PFSK-1 (cell line): Measurements from ENCODE around the gene CASP12.

ENCODE experiments used
- FOXP2 ChIP-seq: optimal IDR thresholded peaks from 2 replicates; pipeline ENCODE3; 2011; ENCODE audit warnings: borderline replicate concordance, control low read depth, inconsistent platforms; ENCODE audit not compliant: insufficient read depth; ENCODE audit errors: extremely low read length, extremely low read depth
- POLR2AphosphoS5 ChIP-seq: IDR thresholded peaks from 2 replicates; pipeline ENCODE4 v1.6.1; 2012; ENCODE audit warnings: low read depth, mild to moderate bottlenecking, control low read depth, low read length, moderate library complexity
- SIN3A ChIP-seq: IDR thresholded peaks from 2 replicates; pipeline ENCODE4 v1.6.1; 2012; ENCODE audit warnings: mild to moderate bottlenecking, low read length, moderate library complexity, borderline replicate concordance; ENCODE audit not compliant: insufficient read depth
- TAF1 ChIP-seq: IDR thresholded peaks from 2 replicates; pipeline ENCODE4 v1.6.1; 2012; ENCODE audit warnings: low read length, control low read depth, borderline replicate concordance; ENCODE audit not compliant: insufficient read depth
- TF ChIP-seq, protein P1 (sequence below), 2 experiments: IDR thresholded peaks; 2 replicates each; pipeline versions ENCODE4 v1.6.1 to v1.8.0; 2011 to 2012; ENCODE audit warnings: low read depth in 2 of 2, low read length in 2 of 2, control low read depth in 1 of 2, inconsistent platforms in 1 of 2, mild to moderate bottlenecking in 1 of 2, moderate library complexity in 1 of 2; ENCODE audit not compliant: insufficient read depth in 1 of 2

CASP12 gene

GRCh38 chr11:104858882-104859775 lies 39.1 kb downstream of the CASP12 start:
- TF ChIP-seq POLR2AphosphoS5, result no peak
- TF ChIP-seq, protein P1, sequence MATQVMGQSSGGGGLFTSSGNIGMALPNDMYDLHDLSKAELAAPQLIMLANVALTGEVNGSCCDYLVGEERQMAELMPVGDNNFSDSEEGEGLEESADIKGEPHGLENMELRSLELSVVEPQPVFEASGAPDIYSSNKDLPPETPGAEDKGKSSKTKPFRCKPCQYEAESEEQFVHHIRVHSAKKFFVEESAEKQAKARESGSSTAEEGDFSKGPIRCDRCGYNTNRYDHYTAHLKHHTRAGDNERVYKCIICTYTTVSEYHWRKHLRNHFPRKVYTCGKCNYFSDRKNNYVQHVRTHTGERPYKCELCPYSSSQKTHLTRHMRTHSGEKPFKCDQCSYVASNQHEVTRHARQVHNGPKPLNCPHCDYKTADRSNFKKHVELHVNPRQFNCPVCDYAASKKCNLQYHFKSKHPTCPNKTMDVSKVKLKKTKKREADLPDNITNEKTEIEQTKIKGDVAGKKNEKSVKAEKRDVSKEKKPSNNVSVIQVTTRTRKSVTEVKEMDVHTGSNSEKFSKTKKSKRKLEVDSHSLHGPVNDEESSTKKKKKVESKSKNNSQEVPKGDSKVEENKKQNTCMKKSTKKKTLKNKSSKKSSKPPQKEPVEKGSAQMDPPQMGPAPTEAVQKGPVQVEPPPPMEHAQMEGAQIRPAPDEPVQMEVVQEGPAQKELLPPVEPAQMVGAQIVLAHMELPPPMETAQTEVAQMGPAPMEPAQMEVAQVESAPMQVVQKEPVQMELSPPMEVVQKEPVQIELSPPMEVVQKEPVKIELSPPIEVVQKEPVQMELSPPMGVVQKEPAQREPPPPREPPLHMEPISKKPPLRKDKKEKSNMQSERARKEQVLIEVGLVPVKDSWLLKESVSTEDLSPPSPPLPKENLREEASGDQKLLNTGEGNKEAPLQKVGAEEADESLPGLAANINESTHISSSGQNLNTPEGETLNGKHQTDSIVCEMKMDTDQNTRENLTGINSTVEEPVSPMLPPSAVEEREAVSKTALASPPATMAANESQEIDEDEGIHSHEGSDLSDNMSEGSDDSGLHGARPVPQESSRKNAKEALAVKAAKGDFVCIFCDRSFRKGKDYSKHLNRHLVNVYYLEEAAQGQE (IDR thresholded peaks at IDR 0.05; ENCODE audit: insufficient read depth in 1 of 2, low read depth in 2 of 2, low read length in 2 of 2), result no peak
- no peak for TF ChIP-seq TAF1
- TF ChIP-seq SIN3A, result no peak
- no peak for TF ChIP-seq FOXP2

DNA sequence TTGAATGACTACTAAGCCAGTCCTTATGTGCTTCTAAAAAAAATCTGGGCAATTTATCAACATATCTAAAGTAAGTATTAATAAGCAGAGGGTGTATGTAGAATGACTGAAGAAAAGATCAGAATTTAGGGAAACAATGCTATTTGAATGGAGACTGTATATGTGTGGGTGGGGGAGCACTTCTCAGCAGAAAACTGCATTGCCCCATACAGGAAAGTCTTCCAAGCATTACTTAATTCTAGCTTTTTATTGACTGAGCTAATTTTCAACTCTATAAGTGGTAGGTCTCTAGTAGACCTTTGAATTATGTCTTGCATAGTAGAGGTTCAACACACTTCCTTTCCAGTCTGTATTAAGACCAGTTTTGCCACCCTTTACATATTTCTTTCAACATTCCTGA lies 41.7 kb downstream of the CASP12 start:
- no peak for TF ChIP-seq POLR2AphosphoS5
- TF ChIP-seq, protein P1 (IDR thresholded peaks at IDR 0.05; ENCODE audit: insufficient read depth in 1 of 2, low read depth in 2 of 2, low read length in 2 of 2), result no peak

- TF ChIP-seq FOXP2, result no peak
- no peak for TF ChIP-seq POLR2AphosphoS5
- no peak for TF ChIP-seq TAF1
- TF ChIP-seq SIN3A, result no peak
- TF ChIP-seq, protein P1 (IDR thresholded peaks at IDR 0.05; ENCODE audit: insufficient read depth in 1 of 2, low read depth in 2 of 2, low read length in 2 of 2), result no peak
Observed at GRCh38 chr11:104855965-104856364, 42.3 kb downstream of the CASP12 start.

DNA sequence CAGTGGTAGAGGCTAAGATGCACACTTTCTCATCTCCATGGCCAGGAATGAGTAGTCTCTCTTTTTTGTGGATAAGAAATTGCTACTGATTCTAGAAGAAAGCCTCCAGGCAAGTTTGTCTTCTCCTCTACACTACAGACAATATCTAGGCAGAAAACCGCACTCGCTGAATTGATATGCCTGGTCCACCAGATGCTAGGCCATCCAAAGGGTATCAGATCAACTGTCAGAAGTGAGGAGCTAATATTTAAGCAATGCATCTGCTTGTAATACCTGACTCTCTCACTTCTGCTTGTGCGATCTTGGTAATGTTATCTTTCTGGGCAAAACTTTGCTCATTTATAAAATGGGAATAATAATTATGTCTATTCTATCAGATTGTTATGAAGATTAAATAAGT lies 45.0 kb downstream of the CASP12 start:
- TF ChIP-seq SIN3A, result no peak
- TF ChIP-seq FOXP2, result no peak
- no peak for TF ChIP-seq POLR2AphosphoS5
- no peak for TF ChIP-seq TAF1
- TF ChIP-seq, protein P1 (IDR thresholded peaks at IDR 0.05; ENCODE audit: insufficient read depth in 1 of 2, low read depth in 2 of 2, low read length in 2 of 2), result no peak
